Sigmoid colon (tissue), 4 donors: ENCODE results near the gene FMOD.

Experiments used
- CTCF ChIP-seq, 4 experiments: fragments of 450-650 bp in 3 of 4; fragments of 200-600 bp in 1 of 4; IDR thresholded peaks; one replicate each; pipeline ENCODE4 v1.5.1; 2016 to 2019; ENCODE audit warnings: antibody characterized with exemption in 4 of 4, mild to moderate bottlenecking in 3 of 4, moderate library complexity in 2 of 4
- EP300 ChIP-seq, 4 donors: sonication (generic); formaldehyde crosslinking; IDR thresholded peaks; one replicate each; pipeline ENCODE4 v1.6.1; 2017; ENCODE audit warnings: antibody characterized with exemption in 4 of 4
- POLR2A ChIP-seq, 2 donors: fragments of 450-650 bp; IDR thresholded peaks; one replicate each; pipeline ENCODE4 v1.6.1; 2016; ENCODE audit warnings: antibody characterized with exemption in 2 of 2, mild to moderate bottlenecking in 2 of 2, moderate library complexity in 2 of 2
- POLR2AphosphoS5 ChIP-seq, 4 donors: sonication (generic); formaldehyde crosslinking; IDR thresholded peaks; one replicate each; pipeline ENCODE4 v1.6.1; 2017; ENCODE audit warnings: antibody characterized with exemption in 4 of 4

DNA sequence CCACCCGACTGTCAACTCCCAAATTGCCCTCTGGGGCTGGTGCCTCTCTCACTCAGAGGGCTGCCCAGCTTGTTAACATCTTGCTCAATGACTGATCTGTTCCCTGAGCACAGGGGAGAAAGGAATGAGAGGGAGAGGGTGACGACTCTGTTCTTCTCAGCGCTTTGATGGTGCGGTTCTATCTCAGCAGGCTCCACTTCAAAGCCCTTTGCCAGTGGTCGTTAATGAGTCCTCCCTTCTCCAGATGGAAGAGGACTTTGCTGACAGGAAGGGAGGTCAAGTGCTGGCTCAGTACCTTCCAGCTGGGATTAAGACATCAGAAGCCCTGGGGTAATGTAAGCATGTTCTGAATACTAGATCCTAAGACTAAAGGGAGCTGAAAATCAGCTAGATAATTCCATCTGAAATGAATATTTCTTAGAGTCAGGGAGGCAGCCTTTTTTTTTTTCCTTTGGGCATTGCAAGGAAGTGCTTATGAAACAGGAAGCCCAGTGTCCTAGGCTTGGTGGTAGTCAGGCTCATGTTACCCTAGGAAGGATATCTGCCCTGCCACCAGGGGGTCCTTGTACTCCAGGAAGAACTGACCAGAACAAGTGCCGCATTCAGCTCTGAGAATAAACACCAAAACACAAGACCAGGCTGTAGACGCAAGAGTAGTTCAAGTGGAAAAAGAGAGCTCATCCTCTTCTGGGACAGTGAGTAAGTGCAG, 4.7 kb downstream of the FMOD start:
- TF ChIP-seq CTCF (IDR thresholded peaks at IDR 0.05) = no peak
- TF ChIP-seq POLR2A (IDR thresholded peaks at IDR 0.05) = no peak
- TF ChIP-seq POLR2AphosphoS5 (IDR thresholded peaks at IDR 0.05) = no peak
- no peak for TF ChIP-seq EP300 (IDR thresholded peaks at IDR 0.05)
